Spleen (tissue), 7 donors: ENCODE results near the gene ASH1L.
"Not testable (repeated sequence)": the region's sequence is repeated elsewhere in the genome, so short reads cannot be mapped to it uniquely, and the experiment has no call there.

Experiments used
- POLR2A ChIP-seq, 3 donors: fragments of 450-650 bp; IDR thresholded peaks; one replicate each; pipeline ENCODE4 v1.5.1; 2017; ENCODE audit warnings: antibody characterized with exemption in 3 of 3, mild to moderate bottlenecking in 1 of 3
- POLR2AphosphoS5 ChIP-seq, 3 donors: sonication (generic); formaldehyde crosslinking; IDR thresholded peaks; one replicate each; pipeline ENCODE4 v1.5.1; 2017; ENCODE audit warnings: antibody characterized with exemption in 3 of 3
- TF ChIP-seq, protein P1 (sequence below), 11 experiments: fragments of 200-600 bp in 7 of 11; fragments of 450-650 bp in 4 of 11; sonication (generic) in 4 of 11; IDR thresholded peaks in 8 of 11; conservative IDR thresholded peaks in 3 of 11; 1 replicate in 7 of 11; 2 replicates in 4 of 11; pipeline versions ENCODE4 v1.4.0 to v1.8.0; 2016 to 2021; ENCODE audit warnings: antibody characterized with exemption in 11 of 11, inconsistent platforms in 4 of 11, mild to moderate bottlenecking in 1 of 11
- donor health status: DM: no; HTN: no; CAD: no; lungs with moderate emphysema.
- donor health status: DM: no; HTN: no; CAD: no.
- donor health status: DM: no; HTN: no; CAD: no.

DNA sequence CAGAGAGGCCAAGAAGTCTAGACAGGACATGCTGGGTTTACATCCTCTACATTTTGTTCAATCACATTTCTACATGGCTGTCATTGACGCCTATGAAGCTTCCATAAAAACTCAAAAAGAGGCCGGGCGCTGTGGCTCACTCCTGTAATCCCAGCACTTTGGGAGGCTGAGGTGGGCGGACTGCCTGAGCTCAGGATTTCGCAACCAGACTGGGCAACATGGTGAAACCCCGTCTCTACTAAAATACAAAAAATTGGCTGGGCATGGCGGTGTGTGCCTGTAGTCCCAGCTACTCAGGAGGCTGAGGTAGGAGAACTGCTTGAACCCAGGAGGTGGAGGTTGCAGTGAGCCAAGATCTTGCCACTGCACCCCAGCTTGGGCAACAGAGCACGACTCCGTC lies 150.8 kb downstream of the ASH1L start:
- TF ChIP-seq POLR2A, POLR2AphosphoS5 (IDR thresholded peaks at IDR 0.05): not testable (repeated sequence)
- TF ChIP-seq, protein P1, sequence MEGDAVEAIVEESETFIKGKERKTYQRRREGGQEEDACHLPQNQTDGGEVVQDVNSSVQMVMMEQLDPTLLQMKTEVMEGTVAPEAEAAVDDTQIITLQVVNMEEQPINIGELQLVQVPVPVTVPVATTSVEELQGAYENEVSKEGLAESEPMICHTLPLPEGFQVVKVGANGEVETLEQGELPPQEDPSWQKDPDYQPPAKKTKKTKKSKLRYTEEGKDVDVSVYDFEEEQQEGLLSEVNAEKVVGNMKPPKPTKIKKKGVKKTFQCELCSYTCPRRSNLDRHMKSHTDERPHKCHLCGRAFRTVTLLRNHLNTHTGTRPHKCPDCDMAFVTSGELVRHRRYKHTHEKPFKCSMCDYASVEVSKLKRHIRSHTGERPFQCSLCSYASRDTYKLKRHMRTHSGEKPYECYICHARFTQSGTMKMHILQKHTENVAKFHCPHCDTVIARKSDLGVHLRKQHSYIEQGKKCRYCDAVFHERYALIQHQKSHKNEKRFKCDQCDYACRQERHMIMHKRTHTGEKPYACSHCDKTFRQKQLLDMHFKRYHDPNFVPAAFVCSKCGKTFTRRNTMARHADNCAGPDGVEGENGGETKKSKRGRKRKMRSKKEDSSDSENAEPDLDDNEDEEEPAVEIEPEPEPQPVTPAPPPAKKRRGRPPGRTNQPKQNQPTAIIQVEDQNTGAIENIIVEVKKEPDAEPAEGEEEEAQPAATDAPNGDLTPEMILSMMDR (IDR thresholded peaks at IDR 0.05 in 8 of 11, conservative IDR thresholded peaks at IDR 0.05 in 3 of 11) = not testable (repeated sequence)
